GM23338 (cell line): ENCODE data around the gene TCF7L2. TPM values are rescaled to one million over a fixed set of nuclear protein-coding genes. Genes with fewer than 3 reads are reported as not detected.
A peak's percentile ranks its signal among the peaks of the same experiment; 100 is the strongest.

Experiments used
- ATAC-seq: fragments of 200-7000 bp; cut with Tn5 transposase; 3 replicates; pipeline ENCODE4 v1.9.1; 2020
- DNase-seq: peaks from one replicate; pipeline ENCODE4 v3.0.0-alpha.2; 2015; ENCODE audit warnings: low spot score
- H2AFZ ChIP-seq: fragments of 200-600 bp; sonication (generic); 2 replicates; pipeline ENCODE4 v1.8.0; 2016; ENCODE audit warnings: antibody characterized with exemption, mild to moderate bottlenecking, moderate library complexity
- H3F3A ChIP-seq: fragments of 200-600 bp; sonication (generic); replicated peaks from 2 replicates; pipeline ENCODE4 v1.8.0; 2017; ENCODE audit warnings: antibody characterized with exemption, mixed run types, low read depth
- H3K27ac ChIP-seq: fragments of 200-600 bp; sonication (generic); 2 replicates; pipeline ENCODE4 v1.6.1; 2016; ENCODE audit warnings: low read depth
- H3K27me3 ChIP-seq: fragments of 200-600 bp; sonication (generic); 2 replicates; pipeline ENCODE4 v1.8.0; 2016; ENCODE audit warnings: mild to moderate bottlenecking, mixed run types, moderate library complexity; ENCODE audit not compliant: insufficient read depth
- H3K36me3 ChIP-seq: fragments of 200-600 bp; sonication (generic); 2 replicates; pipeline ENCODE4 v1.8.0; 2016; ENCODE audit warnings: mild to moderate bottlenecking; ENCODE audit not compliant: insufficient read depth
- H3K4me1 ChIP-seq: fragments of 200-600 bp; sonication (generic); 2 replicates; pipeline ENCODE4 v1.8.0; 2016; ENCODE audit warnings: mild to moderate bottlenecking, moderate library complexity; ENCODE audit not compliant: insufficient read depth
- H3K4me2 ChIP-seq: fragments of 200-600 bp; sonication (generic); 2 replicates; pipeline ENCODE4 v1.7.1; 2017; ENCODE audit warnings: mixed run types
- H3K4me3 ChIP-seq: fragments of 200-600 bp; sonication (generic); 2 replicates; pipeline ENCODE4 v1.6.1; 2016; ENCODE audit warnings: mixed run types
- H3K79me2 ChIP-seq: fragments of 200-600 bp; sonication (generic); replicated peaks from 2 replicates; pipeline ENCODE4 v1.8.0; 2017; ENCODE audit warnings: mild to moderate bottlenecking; ENCODE audit not compliant: insufficient read depth
- H3K9me2 ChIP-seq: fragments of 200-600 bp; sonication (generic); 2 replicates; pipeline ENCODE4 v1.8.0; 2017; ENCODE audit not compliant: insufficient read depth
- H4K20me1 ChIP-seq: fragments of 200-600 bp; sonication (generic); replicated peaks from 2 replicates; pipeline ENCODE4 v1.8.0; 2017; ENCODE audit warnings: mild to moderate bottlenecking; ENCODE audit not compliant: insufficient read depth
- H3K27ac Mint-ChIP-seq: 2 replicates; pipeline ENCODE4 v1.8.0; 2020; ENCODE audit warnings: inconsistent platforms, mild to moderate bottlenecking, moderate library complexity, mixed read lengths
- H3K27me3 Mint-ChIP-seq: 3 replicates; pipeline ENCODE4 v1.8.0; 2022; ENCODE audit warnings: low read depth, mild to moderate bottlenecking, moderate library complexity, mixed read lengths, inconsistent platforms; ENCODE audit not compliant: insufficient read depth, poor library complexity
- H3K36me3 Mint-ChIP-seq: 3 replicates; pipeline ENCODE4 v1.8.0; 2021; ENCODE audit warnings: low read depth, mild to moderate bottlenecking, inconsistent platforms, moderate library complexity, mixed read lengths
- H3K4me1 Mint-ChIP-seq: 3 replicates; pipeline ENCODE4 v1.8.0; 2020; ENCODE audit warnings: mild to moderate bottlenecking, inconsistent platforms, mixed read lengths
- H3K4me3 Mint-ChIP-seq: 3 replicates; pipeline ENCODE4 v1.8.0; 2021; ENCODE audit warnings: moderate library complexity, mild to moderate bottlenecking, inconsistent platforms, mixed read lengths
- H3K9me3 Mint-ChIP-seq: 3 replicates; pipeline ENCODE4 v1.8.0; 2020; ENCODE audit warnings: moderate library complexity, mild to moderate bottlenecking, inconsistent platforms, mixed read lengths
- CREB1 ChIP-seq: fragments of 250-450 bp; sonication (Bioruptor Pico); IDR thresholded peaks from 2 replicates; pipeline ENCODE4 v1.5.0; 2020; ENCODE audit warnings: low read depth, mild to moderate bottlenecking, moderate library complexity
- EZH2phosphoT487 ChIP-seq: fragments of 200-600 bp; sonication (generic); IDR thresholded peaks from one replicate; pipeline ENCODE4 v1.8.1; 2018; ENCODE audit warnings: antibody characterized with exemption; ENCODE audit not compliant: unreplicated experiment
- JUNB ChIP-seq: IDR thresholded peaks from one replicate; pipeline ENCODE4 v1.6.1; 2016; ENCODE audit warnings: antibody characterized with exemption; ENCODE audit not compliant: unreplicated experiment
- NANOG ChIP-seq: IDR thresholded peaks from 2 replicates; pipeline ENCODE4 v1.6.1; 2016; ENCODE audit warnings: antibody characterized with exemption, borderline replicate concordance
- POLR2AphosphoS5 ChIP-seq: IDR thresholded peaks from 2 replicates; pipeline ENCODE4 v1.6.1; 2016; ENCODE audit warnings: antibody characterized with exemption, low read depth
- REST ChIP-seq: IDR thresholded peaks from one replicate; pipeline ENCODE4 v1.6.1; 2018; ENCODE audit warnings: antibody characterized with exemption; ENCODE audit not compliant: unreplicated experiment
- STAT1 ChIP-seq: IDR thresholded peaks from one replicate; pipeline ENCODE4 v1.6.1; 2016; ENCODE audit warnings: antibody characterized with exemption; ENCODE audit not compliant: unreplicated experiment
- ZNF114 ChIP-seq: fragments of 250-450 bp; sonication (Bioruptor Pico); IDR thresholded peaks from 2 replicates; pipeline ENCODE4 v1.5.0; 2020; ENCODE audit warnings: mild to moderate bottlenecking, moderate library complexity
- ZNF331 ChIP-seq: fragments of 250-450 bp; sonication (Bioruptor Pico); IDR thresholded peaks from 2 replicates; pipeline ENCODE4 v1.5.0; 2020; ENCODE audit warnings: low read depth, mild to moderate bottlenecking, moderate library complexity
- polyA plus RNA-seq: library from polyadenylated mRNA; unstranded; fragments of >200 nt; fragmentation: Nextera tagmentation; extraction: Ambion mirVana; gene quantifications from 2 replicates; pipeline ENCODE4 v1.2.1, GENCODE V29; 2016
- total RNA-seq: library from RNA; depleted of rRNA; stranded (reverse); fragments of >200 nt; shearing (Covaris generic); gene quantifications from 2 replicates; pipeline ENCODE4 v1.2.3, GENCODE V29; 2014

Gene TCF7L2
- total and polyA plus RNA-seq, 2 experiments from 2014 or later, result 32.2 to 80.8 TPM

- peak overlapping the region; percentile 2; the same call in 1 of the 2 replicates for H3K27ac Mint-ChIP-seq
- Histone ChIP-seq H3K4me2 (no peak overlapping the region; the same call in 1 of the 2 replicates), H3F3A (peaks cover 3% of the 10 kb centered on the region; the same call in 1 of the 2 replicates), H3K9me2 (no peaks in the 10 kb centered on the region; the same call in 1 of the 2 replicates), H3K79me2 (peaks cover 100% of the 10 kb centered on the region), H4K20me1 (peaks cover 81% of the 10 kb centered on the region), H3K4me1 (peaks cover 67% of the 10 kb centered on the region), H3K4me3 (no peak overlapping the region), H3K36me3 (peaks cover 15% of the 10 kb centered on the region), H3K27me3 (no peaks in the 10 kb centered on the region), H3K27ac (0 out of 2 replicates have a peak overlapping the region, but pooled peaks have one; percentile 10), H2AFZ (no peak overlapping the region)
- H3K4me3 Mint-ChIP-seq, result no peak overlapping the region
- DNase-seq (no peak), ATAC-seq (no peak)
- H3K27me3 Mint-ChIP-seq, result peaks cover 16% of the 10 kb centered on the region
- H3K9me3 Mint-ChIP-seq, result no peaks in the 10 kb centered on the region
- peaks cover 74% of the 10 kb centered on the region for H3K4me1 Mint-ChIP-seq
- TF ChIP-seq POLR2AphosphoS5 (peak; percentile 18; the same call in 1 of the 2 replicates), NANOG (no peak)
- H3K36me3 Mint-ChIP-seq, result peaks cover 48% of the 10 kb centered on the region
Observed at GRCh38 chr10:113044016-113044755, 94.1 kb downstream of the TCF7L2 start.

GRCh38 chr10:113045147-113046055, 95.4 kb downstream of the TCF7L2 start:
- peaks cover 77% of the 10 kb centered on the region for H4K20me1 ChIP-seq
- no peaks in the 10 kb centered on the region; the same call in 1 of the 2 replicates for H3K9me2 ChIP-seq
- H3K4me2 ChIP-seq, result 0 out of 2 replicates have a peak overlapping the region, but pooled peaks have one; percentile 61
- H3K79me2 ChIP-seq, result peaks cover 100% of the 10 kb centered on the region
- no peak overlapping the region for H2AFZ ChIP-seq
- no peak overlapping the region for H3K4me3 Mint-ChIP-seq
- 0 out of 2 replicates have a peak overlapping the region, but pooled peaks have one; percentile 2 for H3K27ac Mint-ChIP-seq
- H3F3A ChIP-seq, result no peaks in the 10 kb centered on the region; the same call in 1 of the 2 replicates
- H3K4me3 ChIP-seq, result no peak overlapping the region
- no peaks in the 10 kb centered on the region for H3K27me3 ChIP-seq
- no peaks in the 10 kb centered on the region for H3K9me3 Mint-ChIP-seq
- TF ChIP-seq CREB1 (CRISPR knock-in tag), result no peak
- TF ChIP-seq STAT1, result no peak
- no peak for TF ChIP-seq ZNF114 (CRISPR knock-in tag)
- no peak for TF ChIP-seq NANOG
- no peak for TF ChIP-seq POLR2AphosphoS5
- no peak for TF ChIP-seq JUNB
- TF ChIP-seq REST, result no peak
- no peak for TF ChIP-seq ZNF331 (CRISPR knock-in tag)
- TF ChIP-seq EZH2phosphoT487, result no peak
- H3K4me1 Mint-ChIP-seq, result peaks cover 80% of the 10 kb centered on the region
- no peak overlapping the region for H3K27ac ChIP-seq
- DNase-seq (no peak), ATAC-seq (peak; percentile 14; the same call in 2 of the 3 replicates)
- H3K36me3 ChIP-seq, result peaks cover 11% of the 10 kb centered on the region
- H3K27me3 Mint-ChIP-seq, result peaks cover 16% of the 10 kb centered on the region
- H3K4me1 ChIP-seq, result peaks cover 78% of the 10 kb centered on the region
- peaks cover 40% of the 10 kb centered on the region for H3K36me3 Mint-ChIP-seq
